HEK293 (cell line): Measurements from ENCODE around the gene LHX6.

Experiments
- MEIS1 ChIP-seq: sonication (generic); formaldehyde crosslinking; IDR thresholded peaks from 2 replicates; pipeline ENCODE4 v1.8.1; 2022; ENCODE audit warnings: missing genetic modification reagents, mild to moderate bottlenecking, borderline replicate concordance
- PRDM10 ChIP-seq: fragments of 450-650 bp; formaldehyde crosslinking; IDR thresholded peaks from 2 replicates; pipeline ENCODE4 v1.5.1; 2016; ENCODE audit warnings: missing biosample characterization, missing genetic modification characterization
- SALL2 ChIP-seq: fragments of 450-650 bp; formaldehyde crosslinking; IDR thresholded peaks from 2 replicates; pipeline ENCODE4 v1.5.0; 2017; ENCODE audit warnings: missing biosample characterization, mild to moderate bottlenecking, missing genetic modification characterization, borderline replicate concordance
- YY1 ChIP-seq: fragments of 450-650 bp; formaldehyde crosslinking; IDR thresholded peaks from 2 replicates; pipeline ENCODE4 v1.5.1; 2018; ENCODE audit warnings: missing biosample characterization, missing genetic modification characterization
- ZBTB11 ChIP-seq: fragments of 450-650 bp; formaldehyde crosslinking; conservative IDR thresholded peaks from 2 replicates; pipeline ENCODE4 v1.5.1; 2016; ENCODE audit warnings: low read depth, missing biosample characterization, missing genetic modification characterization
- ZNF23 ChIP-seq: fragments of 450-650 bp; formaldehyde crosslinking; IDR thresholded peaks from 2 replicates; pipeline ENCODE4 v1.5.1; 2016; ENCODE audit warnings: missing biosample characterization, missing genetic modification characterization, borderline replicate concordance
- ZNF449 ChIP-seq: fragments of 450-650 bp; formaldehyde crosslinking; IDR thresholded peaks from 2 replicates; pipeline ENCODE4 v1.5.1; 2017; ENCODE audit warnings: missing biosample characterization, mild to moderate bottlenecking, missing genetic modification characterization, moderate library complexity
- ZNF623 ChIP-seq: fragments of 450-650 bp; formaldehyde crosslinking; IDR thresholded peaks from 2 replicates; pipeline ENCODE4 v1.5.1; 2016; ENCODE audit warnings: missing biosample characterization, missing genetic modification characterization
- TF ChIP-seq, protein P1 (sequence below): fragments of 450-650 bp; formaldehyde crosslinking; IDR thresholded peaks from 2 replicates; pipeline ENCODE4 v1.5.1; 2016; ENCODE audit warnings: missing biosample characterization, missing genetic modification characterization
- TF ChIP-seq, protein P2 (sequence below): sonication (generic); formaldehyde crosslinking; IDR thresholded peaks from 2 replicates; pipeline ENCODE4 v1.8.1; 2022; ENCODE audit warnings: mild to moderate bottlenecking, moderate library complexity, missing genetic modification reagents

GRCh38 chr9:122209451-122209850, 19.3 kb downstream of the LHX6 start:
- TF ChIP-seq YY1 (tag by site-specific recombination) (no peak), ZNF449 (tag by site-specific recombination) (no peak), SALL2 (no peak), ZBTB11 (tag by site-specific recombination) (no peak), MEIS1 (CRISPR knock-in tag) (no peak), PRDM10 (tag by site-specific recombination) (no peak), ZNF623 (no peak), ZNF23 (tag by site-specific recombination) (no peak)
- TF ChIP-seq, protein P1, sequence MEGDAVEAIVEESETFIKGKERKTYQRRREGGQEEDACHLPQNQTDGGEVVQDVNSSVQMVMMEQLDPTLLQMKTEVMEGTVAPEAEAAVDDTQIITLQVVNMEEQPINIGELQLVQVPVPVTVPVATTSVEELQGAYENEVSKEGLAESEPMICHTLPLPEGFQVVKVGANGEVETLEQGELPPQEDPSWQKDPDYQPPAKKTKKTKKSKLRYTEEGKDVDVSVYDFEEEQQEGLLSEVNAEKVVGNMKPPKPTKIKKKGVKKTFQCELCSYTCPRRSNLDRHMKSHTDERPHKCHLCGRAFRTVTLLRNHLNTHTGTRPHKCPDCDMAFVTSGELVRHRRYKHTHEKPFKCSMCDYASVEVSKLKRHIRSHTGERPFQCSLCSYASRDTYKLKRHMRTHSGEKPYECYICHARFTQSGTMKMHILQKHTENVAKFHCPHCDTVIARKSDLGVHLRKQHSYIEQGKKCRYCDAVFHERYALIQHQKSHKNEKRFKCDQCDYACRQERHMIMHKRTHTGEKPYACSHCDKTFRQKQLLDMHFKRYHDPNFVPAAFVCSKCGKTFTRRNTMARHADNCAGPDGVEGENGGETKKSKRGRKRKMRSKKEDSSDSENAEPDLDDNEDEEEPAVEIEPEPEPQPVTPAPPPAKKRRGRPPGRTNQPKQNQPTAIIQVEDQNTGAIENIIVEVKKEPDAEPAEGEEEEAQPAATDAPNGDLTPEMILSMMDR (tag by site-specific recombination): no peak
- TF ChIP-seq, protein P2, sequence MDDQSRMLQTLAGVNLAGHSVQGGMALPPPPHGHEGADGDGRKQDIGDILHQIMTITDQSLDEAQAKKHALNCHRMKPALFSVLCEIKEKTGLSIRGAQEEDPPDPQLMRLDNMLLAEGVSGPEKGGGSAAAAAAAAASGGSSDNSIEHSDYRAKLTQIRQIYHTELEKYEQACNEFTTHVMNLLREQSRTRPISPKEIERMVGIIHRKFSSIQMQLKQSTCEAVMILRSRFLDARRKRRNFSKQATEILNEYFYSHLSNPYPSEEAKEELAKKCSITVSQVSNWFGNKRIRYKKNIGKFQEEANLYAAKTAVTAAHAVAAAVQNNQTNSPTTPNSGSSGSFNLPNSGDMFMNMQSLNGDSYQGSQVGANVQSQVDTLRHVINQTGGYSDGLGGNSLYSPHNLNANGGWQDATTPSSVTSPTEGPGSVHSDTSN (CRISPR knock-in tag): no peak
